GM21576 (cell line): ENCODE results near the gene MRPL12.

Source experiments
- ATAC-seq: cut with Tn5 transposase; IDR thresholded peaks from one replicate; pipeline ENCODE4 v1.9.1; 2021; ENCODE audit warnings: mild to moderate bottlenecking, moderate library complexity; ENCODE audit not compliant: unreplicated experiment

MRPL12 gene

GRCh38 chr17:81715107-81715871 is 12.1 kb downstream of the MRPL12 start:
- ATAC-seq, result no peak

- no peak for ATAC-seq
Observed at GRCh38 chr17:81715872-81716673, 12.9 kb downstream of the MRPL12 start.

GRCh38 chr17:81716674-81716996 is 13.5 kb downstream of the MRPL12 start:
- no peak for ATAC-seq

GRCh38 chr17:81717049-81717765 is 14.0 kb downstream of the MRPL12 start:
- ATAC-seq, result no peak

- ATAC-seq, result no peak
Observed at GRCh38 chr17:81717766-81718089, 14.6 kb downstream of the MRPL12 start.

GRCh38 chr17:81719410-81720266 is 16.5 kb downstream of the MRPL12 start:
- ATAC-seq, result no peak

GRCh38 chr17:81720267-81721071 is 17.3 kb downstream of the MRPL12 start:
- no peak for ATAC-seq

GRCh38 chr17:81722184-81723120 is 19.3 kb downstream of the MRPL12 start:
- no peak for ATAC-seq

GRCh38 chr17:81723651-81724209 is 20.6 kb downstream of the MRPL12 start:
- ATAC-seq, result no peak

- no peak for ATAC-seq
Observed at GRCh38 chr17:81725439-81725838, 22.3 kb downstream of the MRPL12 start.

GRCh38 chr17:81726004-81726403 is 22.8 kb downstream of the MRPL12 start:
- no peak for ATAC-seq

- ATAC-seq, result no peak
Observed at GRCh38 chr17:81727324-81728031, 24.3 kb downstream of the MRPL12 start.

GRCh38 chr17:81733507-81734404 is 30.6 kb downstream of the MRPL12 start:
- ATAC-seq, result no peak

GRCh38 chr17:81734405-81735263 is 31.5 kb downstream of the MRPL12 start:
- no peak for ATAC-seq

GRCh38 chr17:81735264-81736102 is 32.3 kb downstream of the MRPL12 start:
- ATAC-seq, result no peak
